ENCODE data around the gene CCDC63.
"Not testable (repeated sequence)": the region's sequence is repeated elsewhere in the genome, so short reads cannot be mapped to it uniquely, and the experiment has no call there.

The CCDC63 gene

DNA sequence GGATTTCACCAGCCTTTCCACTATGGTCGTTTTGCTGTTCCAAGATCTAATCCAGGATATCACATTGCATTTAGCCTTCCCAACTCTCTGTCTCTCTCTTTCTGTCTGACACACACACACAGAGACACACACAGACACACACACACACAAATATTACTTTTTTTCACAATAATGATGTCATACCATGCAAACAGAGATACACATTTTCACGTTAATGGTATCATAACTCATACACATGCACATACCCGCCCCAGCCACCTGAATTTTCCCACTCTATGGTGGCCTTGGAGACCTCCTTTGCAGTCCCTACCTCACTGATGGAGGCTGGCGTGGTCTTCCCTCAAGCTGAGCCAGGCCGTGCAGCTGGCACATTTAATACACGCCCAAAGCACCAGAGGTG is 80.8 kb downstream of the CCDC63 start:
- no peak for DNase-seq

DNA sequence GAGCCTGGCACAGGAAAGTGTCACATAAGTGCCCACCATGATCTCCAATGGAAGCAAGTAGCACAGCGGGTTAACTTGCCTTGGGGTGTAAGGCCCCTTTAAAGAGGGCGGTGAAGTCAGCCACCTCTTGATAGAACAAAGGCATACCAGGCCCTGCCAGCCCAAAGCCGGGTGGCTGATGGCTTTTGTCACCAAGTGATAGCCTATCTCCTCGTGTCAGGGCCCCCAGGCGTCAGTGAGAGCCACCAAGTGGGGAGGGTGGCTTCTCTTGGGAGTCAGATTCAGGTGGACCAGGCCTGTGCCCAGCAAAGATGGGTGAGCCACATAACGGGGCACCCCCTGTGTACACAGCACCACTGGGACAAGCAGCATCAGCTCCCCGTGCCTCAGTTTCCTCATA is 81.9 kb downstream of the CCDC63 start:
- DNase-seq: no peak

DNA sequence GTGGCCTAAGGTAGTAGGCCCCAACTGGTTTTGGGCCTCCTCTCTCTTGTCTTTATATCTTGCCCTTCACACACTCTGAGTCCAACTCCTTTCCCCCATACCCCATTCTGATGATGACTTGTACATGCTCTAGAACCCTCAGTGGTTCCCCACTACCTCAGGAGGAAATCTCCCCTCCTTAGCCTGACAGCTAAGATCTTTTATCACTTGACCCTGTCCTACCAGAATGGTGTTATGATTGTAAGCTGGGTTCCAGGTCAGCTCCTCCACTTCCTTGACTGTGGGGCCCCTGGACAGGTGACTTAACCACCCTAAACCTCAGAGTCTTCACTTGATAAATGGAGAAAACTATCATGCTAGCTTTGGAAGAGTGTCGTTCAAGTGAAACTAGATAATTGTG is 83.0 kb downstream of the CCDC63 start:
- DNase-seq: no peak

DNA sequence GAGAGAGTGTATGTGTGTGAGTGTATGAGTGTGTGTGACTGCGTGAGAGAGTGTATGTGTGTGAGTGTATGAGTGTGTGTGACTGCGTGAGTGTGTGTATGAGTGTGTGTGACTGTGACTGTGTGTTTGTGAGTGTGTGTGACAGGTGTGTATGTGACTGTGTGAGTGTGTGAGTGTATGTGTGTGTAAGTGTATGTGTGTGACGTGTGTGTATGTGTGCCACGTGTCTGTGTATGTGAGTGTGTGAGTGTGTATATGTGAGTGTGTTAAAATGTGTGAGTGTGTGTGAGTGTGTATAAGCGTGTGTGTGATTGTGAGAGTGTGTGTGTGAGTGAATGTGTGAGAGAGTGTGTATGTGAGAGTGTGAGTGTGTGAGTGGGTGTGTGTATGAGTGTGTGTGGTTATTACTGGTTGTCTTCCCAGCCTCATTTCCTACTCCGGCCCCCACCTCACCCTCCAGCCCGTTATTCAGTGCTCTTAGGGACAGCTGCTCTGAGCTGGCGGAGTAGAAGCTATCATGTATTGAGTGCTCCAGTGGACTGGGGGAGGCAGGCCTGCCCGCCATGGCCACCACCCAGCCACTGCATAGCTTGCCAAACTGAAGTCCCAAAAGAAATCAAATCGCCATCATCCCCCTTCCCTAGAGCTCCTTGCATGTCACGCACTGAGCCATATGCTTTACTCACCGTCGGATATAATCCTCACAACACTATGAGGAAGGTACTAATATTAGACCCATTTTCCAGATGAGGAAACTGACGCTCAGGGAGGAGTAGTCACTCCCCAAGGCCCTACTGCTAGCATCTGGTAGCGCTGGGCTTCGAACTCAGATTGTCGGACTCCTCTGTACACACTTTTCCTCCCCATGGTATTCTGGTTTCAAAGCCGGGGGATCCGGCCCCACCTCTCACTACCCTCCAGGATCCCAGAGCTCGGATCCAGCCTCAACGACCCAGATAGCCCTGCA is 83.8 kb downstream of the CCDC63 start:
- no peak for DNase-seq

DNA sequence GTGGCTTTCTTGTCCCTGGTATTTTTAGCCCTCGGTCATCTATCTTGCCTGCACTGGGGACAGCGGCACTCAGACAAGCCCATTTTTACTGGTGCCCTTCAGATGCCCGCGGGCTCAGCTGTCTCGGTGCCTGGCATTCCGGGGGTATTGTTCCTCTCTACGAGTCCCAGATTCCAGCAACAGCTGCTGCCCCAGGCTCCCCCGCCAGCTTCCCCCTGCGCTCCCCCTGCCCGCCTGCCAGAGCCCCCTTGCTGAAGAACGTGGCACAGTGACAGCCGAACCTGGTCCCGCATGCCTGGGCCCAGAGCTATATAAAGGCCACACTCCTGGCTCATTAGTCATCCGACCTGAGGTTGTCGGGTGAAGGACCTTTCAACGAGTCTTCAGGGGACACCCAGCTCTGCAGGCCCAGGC is 84.5 kb downstream of the CCDC63 start:
- no peak for DNase-seq

DNA sequence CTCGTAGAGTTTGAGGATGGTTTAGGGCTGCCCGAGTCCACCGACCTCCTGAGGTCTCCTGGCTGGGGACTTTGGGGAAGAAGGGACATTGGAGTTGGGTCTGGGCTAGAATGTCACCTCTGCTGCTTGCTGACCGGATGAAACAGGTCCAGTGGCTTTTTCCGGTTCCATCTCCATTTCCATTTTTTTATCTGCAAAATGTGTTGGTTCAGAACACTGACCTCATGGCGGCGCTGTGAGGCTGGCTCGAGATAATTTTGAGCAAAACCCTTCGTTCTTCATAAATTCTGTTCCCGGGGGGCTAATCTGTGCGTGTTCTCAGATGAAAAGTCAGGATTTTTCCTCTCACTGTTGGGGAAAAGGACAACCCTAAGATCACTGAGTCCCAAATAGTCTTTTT is 85.3 kb downstream of the CCDC63 start:
- no peak for DNase-seq

DNA sequence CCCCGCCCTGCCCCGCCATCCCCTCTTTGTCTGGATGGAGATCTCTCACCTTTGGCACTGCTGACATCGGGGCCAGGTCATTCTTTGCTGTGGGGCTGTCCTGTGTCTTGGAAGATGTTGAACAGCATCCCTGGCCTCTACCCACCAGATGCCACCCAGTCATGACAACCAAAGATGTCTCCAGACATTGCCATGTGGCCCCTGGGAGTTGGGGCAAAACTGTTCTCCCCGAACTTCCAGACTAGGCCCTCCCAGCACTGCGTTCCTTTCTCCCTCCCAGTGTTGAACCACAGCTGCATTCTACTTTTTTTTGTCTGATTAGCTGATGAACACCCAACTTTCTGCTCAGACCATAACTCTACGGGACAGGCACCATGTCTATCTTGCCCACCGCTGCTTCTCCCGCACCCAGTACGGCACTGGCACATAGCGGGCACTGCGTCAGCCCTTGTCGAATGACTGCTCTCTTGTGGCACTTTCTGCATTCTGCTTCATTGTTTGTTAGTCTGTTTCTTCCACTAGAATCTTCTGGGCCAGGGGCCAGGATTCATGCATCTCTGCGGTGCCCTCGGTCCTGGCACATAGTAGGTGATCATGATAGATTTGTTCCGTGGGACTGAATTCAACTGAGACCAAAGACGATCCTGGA is 86.7 kb downstream of the CCDC63 start:
- no peak for DNase-seq

DNA sequence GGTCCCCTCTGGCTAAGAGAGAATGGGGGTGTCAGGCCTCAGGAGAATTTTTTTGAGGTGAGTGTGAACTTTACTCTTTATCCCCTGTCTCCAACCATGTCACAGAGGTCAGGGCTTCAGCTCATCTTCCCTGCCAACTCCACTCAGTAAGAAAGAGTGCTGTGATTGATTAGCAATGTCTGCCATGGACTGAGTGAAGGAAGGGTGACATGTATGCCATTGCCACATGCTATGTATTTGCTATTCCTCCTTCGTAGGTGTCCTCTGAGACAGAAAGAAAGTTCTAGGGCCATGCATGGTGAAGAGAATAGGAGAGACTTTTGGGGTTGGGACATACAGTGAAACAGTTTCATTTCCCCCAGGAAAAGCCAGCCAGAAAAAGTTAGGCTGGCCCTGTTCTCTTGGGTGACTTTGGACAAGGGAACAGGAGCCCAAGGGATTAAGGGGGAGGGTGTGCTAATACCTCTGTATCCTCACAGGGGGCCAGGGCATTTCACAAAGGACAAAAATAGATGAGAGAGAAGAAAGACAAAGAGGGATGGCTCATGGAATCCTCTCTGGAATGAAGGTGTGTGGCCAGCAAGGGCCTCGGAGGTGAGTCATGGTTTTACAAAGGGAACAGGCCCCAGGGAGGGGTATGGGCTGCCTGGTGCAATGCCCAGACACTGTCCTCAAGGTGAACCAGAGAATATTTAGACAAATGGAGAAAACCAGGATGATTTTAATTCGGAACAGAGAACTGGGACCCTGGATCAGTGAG is 87.5 kb downstream of the CCDC63 start:
- no peak for DNase-seq

DNA sequence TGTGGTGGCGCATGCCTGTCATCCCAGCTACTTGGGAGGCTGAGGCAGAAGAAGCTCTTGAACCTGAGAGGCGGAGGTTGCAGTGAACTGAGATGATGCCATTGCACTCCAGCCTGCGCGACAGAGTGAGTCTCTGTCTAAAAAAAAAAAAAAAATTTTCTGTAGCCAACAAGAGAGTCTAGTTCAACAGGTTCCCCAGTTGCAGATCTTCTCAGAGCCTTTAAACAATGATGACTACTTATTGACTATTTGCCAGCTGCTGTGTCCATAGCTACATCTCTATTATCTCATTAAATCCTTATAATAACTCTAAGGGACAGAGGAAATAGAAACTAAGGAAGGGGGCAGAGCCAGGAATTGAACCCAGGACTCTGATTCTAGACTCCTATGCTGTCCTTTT is 88.8 kb downstream of the CCDC63 start:
- DNase-seq: no peak

DNA sequence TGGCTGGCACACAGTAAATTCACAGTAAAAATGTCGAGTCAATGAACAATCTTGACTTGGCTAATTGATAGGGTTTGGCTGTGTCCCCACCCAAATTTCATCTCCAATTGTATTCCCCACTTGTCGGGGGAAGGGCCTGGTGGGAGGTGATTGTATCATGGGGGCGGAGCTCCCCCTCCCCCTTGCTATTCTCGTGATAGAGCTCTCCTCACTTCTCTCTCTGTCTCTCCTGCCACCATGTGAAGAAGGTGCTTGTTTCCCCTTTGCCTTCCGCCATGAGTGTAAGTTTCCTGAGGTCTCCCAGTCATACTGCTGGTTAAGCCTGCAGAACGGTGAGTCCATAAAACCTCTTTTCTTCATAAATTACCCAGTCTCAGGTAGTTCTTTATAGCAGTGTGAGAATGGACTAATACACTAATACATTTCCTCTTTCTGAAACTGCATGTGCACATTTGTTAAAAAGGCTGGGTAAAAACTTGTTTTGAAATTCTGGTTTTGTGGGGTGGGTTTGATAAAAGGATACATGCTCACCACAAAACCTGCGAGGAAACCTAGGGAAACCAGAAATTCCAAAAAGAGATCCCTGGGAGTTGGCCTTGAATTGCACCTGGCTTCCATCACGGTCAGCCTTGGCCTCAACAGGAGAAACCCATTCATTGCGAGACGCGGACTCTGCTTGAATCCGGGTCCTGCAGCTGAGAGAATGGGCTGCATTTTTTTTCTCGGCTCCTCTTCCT is 89.7 kb downstream of the CCDC63 start:
- DNase-seq: no peak

DNA sequence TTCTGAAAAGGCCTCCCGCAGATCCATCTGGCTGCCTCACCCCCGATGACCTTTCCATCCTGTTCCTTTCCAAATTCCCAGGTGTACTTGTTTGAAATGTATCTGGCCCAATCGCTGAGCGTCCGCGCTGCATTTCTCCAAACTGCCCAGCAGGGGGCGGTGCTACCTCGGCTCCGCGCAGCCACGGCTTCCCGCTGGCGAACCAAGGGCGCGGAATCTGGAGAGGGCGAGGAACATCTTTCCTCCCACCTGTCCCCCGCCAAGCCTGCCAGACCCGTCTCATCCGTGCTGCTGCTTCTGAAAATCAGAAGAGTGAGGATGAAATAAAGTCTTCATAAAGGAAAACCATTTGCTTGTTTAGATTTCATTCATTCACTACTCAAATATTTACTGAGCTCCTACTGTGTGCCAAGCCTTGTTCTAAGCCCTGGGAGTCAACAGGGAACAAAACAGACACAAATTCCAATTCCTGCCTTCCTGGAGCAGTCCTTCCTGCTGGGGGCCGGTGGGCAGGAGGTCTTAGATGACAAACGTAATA is 90.4 kb downstream of the CCDC63 start:
- peak; percentile 42 for DNase-seq

DNA sequence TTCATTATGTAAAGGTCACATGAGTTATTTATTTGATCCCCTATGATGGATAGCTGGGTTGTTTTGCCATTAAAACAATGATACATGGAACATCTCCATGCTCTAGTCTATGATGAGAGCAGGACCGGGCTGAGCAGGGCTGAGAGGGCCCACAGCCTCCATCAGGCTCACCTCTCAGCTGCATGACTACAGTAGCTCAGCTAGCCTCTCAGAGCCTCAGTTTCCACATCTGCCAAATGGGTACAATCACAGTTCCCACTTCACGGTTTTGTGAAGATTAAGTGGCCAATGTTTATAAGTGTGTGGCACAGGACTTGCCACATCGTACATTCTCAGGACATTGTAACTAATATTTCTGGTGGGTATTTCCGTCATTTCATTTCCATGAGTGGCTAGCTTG is 93.5 kb downstream of the CCDC63 start:
- DNase-seq: no peak

DNA sequence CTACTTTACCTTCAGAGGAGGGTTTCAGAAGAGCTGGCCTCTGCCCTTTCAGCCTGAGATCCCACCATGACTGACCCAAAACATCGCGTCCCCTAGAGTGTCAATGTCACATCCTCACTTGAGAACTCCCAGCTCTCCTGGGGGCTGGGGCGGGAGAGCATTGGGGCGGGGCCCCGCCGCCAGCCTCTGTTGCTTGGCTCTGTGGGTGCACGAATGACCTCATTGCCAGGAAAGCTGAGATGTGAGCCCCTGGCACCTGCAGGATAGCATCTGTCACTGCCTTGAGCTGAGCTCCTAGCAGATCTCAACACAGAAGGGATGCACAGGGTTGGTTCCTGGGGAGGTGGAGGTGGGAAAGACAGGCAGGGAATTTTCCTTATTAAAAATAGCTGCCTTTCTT is 94.1 kb downstream of the CCDC63 start:
- no peak for DNase-seq

DNA sequence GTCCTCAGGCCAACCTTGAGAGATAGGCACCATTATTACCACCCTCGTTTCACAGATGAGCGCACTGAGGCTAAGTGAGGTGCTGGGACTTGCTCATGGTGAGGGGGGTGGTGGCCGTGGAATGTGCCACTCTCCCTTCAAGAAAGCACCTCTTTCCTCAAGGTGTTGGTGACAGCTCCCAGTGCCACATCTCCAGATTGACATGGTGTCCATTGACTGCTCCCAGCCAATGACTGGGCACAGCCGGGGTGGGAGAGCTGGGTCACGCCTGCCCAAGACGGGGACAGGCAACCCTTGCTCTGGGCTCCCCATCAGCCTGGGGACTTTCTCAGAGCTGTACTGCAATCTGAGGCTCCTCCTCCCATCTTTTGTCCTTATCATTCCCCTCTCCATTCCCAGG is 94.6 kb downstream of the CCDC63 start:
- no peak for DNase-seq

DNA sequence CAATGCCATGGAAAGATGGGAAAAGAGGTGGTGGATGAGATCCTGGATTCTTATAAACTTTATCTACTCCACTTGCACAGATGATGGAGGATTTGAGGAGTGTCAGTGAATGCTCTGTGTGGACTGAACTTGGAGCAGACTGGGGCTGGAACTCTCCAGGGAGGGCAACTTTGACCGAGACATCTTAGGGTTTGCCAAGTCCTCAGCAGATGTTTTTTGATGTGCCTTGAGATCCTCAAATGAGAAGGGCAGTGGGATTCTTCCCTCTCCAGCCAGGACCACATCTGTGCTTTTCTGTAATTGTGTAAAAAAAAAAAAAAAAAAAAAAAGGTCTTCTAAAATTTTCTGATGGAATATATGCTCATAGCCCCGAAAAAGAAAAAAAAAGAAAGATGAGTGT is 96.6 kb downstream of the CCDC63 start:
- no peak for DNase-seq

DNA sequence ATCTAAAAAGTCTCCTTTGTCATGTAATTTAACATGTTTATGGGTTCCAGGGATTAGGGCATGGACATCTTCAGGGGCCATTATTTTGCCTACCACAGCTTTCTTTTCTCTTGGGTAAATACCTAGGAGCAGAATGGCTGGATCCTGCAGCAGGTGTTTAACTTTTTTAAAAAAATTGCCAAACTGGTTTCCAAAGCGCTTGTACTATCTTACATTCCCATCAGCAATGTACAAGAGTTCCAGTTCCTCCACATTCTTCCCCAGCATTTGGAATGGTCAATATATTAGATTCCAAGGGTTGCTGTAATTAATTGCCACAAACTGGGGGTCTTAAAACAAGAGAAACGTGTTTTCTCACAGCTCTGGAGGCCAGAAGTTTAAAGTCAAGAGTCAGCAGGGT is 101.3 kb downstream of the CCDC63 start:
- DNase-seq: no peak

DNA sequence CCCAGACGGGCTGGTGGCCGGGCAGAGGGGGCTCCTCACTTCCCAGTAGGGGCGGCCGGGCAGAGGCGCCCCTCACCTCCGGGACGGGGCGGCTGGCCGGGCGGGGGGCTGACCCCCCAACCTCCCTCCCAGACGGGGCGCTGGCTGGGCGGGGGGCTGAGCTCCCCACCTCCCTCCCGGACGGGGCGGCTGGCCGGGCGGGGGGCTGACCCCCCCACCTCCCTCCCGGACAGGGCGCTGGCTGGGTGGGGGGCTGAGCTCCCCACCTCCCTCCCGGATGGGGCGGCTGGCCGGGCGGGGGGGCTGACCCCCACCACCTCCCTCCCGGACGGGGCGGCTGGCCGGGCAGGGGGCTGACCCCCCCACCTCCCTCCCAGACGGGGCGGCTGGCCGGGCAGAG is 103.7 kb downstream of the CCDC63 start:
- not testable (repeated sequence) for DNase-seq

DNA sequence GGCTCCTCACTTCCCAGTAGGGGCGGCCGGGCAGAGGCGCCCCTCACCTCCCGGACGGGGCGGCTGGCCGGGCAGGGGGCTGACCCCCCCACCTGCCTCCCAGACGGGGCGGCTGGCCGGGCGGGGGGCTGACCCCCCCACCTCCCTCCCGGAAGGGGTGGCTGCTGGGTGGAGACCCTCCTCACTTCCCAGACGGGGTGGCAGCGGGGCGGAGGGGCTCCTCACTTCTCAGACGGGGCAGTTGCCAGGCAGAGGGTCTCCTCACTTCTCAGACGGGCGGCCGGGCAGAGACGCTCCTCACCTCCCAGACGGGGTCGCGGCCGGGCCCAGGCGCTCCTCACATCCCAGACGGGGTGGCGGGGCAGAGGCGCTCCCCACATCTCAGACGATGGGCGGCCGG is 104.1 kb downstream of the CCDC63 start:
- not testable (repeated sequence) for DNase-seq

Data from NCI-H1436 (cell line).